ENCODE results near the gene LRRC17. TPM values are rescaled to one million over a fixed set of nuclear protein-coding genes. Genes with fewer than 3 reads are reported as not detected.
A peak's percentile ranks its signal among the peaks of the same experiment; 100 is the strongest.

LRRC17 gene
- polyA plus RNA-seq, 3 donors, result 58.4 to 82.9 (median 62.1) TPM

- no peak for DNase-seq
Observed at GRCh38 chr7:102979670-102980069, 66.9 kb downstream of the LRRC17 start.

GRCh38 chr7:102981451-102981850 is 68.7 kb downstream of the LRRC17 start:
- no peak for DNase-seq

- no peak for DNase-seq
Observed at GRCh38 chr7:102982235-102982634, 69.4 kb downstream of the LRRC17 start.

GRCh38 chr7:102983602-102984001 is 70.8 kb downstream of the LRRC17 start:
- DNase-seq, result no peak

- no peak for DNase-seq
Observed at GRCh38 chr7:102985176-102985783, 72.5 kb downstream of the LRRC17 start.

GRCh38 chr7:102988088-102988487 is 75.3 kb downstream of the LRRC17 start:
- no peak for DNase-seq

GRCh38 chr7:102988631-102989560 is 76.1 kb downstream of the LRRC17 start:
- DNase-seq, result no peak

GRCh38 chr7:102990642-102991041 is 77.8 kb downstream of the LRRC17 start:
- DNase-seq, result no peak

GRCh38 chr7:102991077-102991539 is 78.3 kb downstream of the LRRC17 start:
- DNase-seq, result no peak

- DNase-seq, result no peak
Observed at GRCh38 chr7:102991540-102992214, 78.9 kb downstream of the LRRC17 start.

- no peak for DNase-seq
Observed at GRCh38 chr7:102992509-102992937, 79.7 kb downstream of the LRRC17 start.

GRCh38 chr7:102992938-102993717 is 80.3 kb downstream of the LRRC17 start:
- peak; percentile 48 for DNase-seq

- DNase-seq, result no peak
Observed at GRCh38 chr7:102993718-102994029, 80.9 kb downstream of the LRRC17 start.

- DNase-seq, result no peak
Observed at GRCh38 chr7:102994567-102994966, 81.8 kb downstream of the LRRC17 start.

Other genes starting within 250 kb of the LRRC17 start
- 1 to 10 TPM; 1.3 to 9.0 (median 1.9) TPM for gene POLR2J2, start 241.3 kb upstream of the LRRC17 start, polyA plus RNA-seq (ENCODE audit: insufficient read length in 3 of 3)
- 10 to 100 TPM in 1 of 3 donors, 1 to 10 TPM in 2; 7.6 to 10.4 (median 8.9) TPM for gene FAM185A, start 164.0 kb upstream of the LRRC17 start, polyA plus RNA-seq (ENCODE audit: insufficient read length in 3 of 3)
- 1 to 10 TPM; 1.8 to 4.1 (median 3.5) TPM for gene FBXL13, start 161.8 kb downstream of the LRRC17 start, polyA plus RNA-seq (ENCODE audit: insufficient read length in 3 of 3)
- 10 to 100 TPM; 48.4 to 56.4 (median 53.6) TPM for gene ARMC10, start 162.1 kb downstream of the LRRC17 start, polyA plus RNA-seq (ENCODE audit: insufficient read length in 3 of 3)
- 10 to 100 TPM; 28.7 to 48.6 (median 45.2) TPM for gene NAPEPLD, start 236.1 kb downstream of the LRRC17 start, polyA plus RNA-seq (ENCODE audit: insufficient read length in 3 of 3)

Measured in renal pelvis (tissue), 4 donors.